ENCODE measurements around the gene DCAKD. TPM values are rescaled to one million over a fixed set of nuclear protein-coding genes. Genes with fewer than 3 reads are reported as not detected.

DCAKD gene
- total RNA-seq, 2 experiments from 2014 or later, result 11.6 to 12.2 TPM

GRCh38 chr17:45050481-45051059 is 862 bp downstream of the DCAKD start:
- Mint-ChIP-seq H3K27ac (peak overlapping the region; percentile 96), H3K4me3 (peak overlapping the region; percentile 88), H3K9me3 (no peaks in the 10 kb centered on the region), H3K4me1 (ENCODE audit: low read depth) (peaks cover 32% of the 10 kb centered on the region), H3K27me3 (no peaks in the 10 kb centered on the region), H3K36me3 (ENCODE audit: low read depth) (peaks cover 4% of the 10 kb centered on the region)
- Histone ChIP-seq H3K27me3 (ENCODE audit: control insufficient read depth in 1 of 2, insufficient read depth in 2 of 2, low read length in 2 of 2) (no peaks in the 10 kb centered on the region), H3K36me3 (ENCODE audit: insufficient read depth, low read length) (peaks cover 2% of the 10 kb centered on the region), H3K9me3 (ENCODE audit: control insufficient read depth in 1 of 2, insufficient read depth in 1 of 2, low read length in 2 of 2) (no peaks in the 10 kb centered on the region), H3K4me3 (ENCODE audit: low read length) (peak overlapping the region; percentile 82), H3K4me1 (ENCODE audit: insufficient read depth, low read length) (peaks cover 43% of the 10 kb centered on the region), H3K27ac (ENCODE audit: low read depth in 1 of 2, low read length in 2 of 2) (peak overlapping the region; percentile 83 to 96)
- DNase-seq (peak in 11 of 14 experiments; percentile 7 to 67 (median 33)), ATAC-seq (ENCODE audit: poor library complexity) (peak; percentile 16)
- TF ChIP-seq, protein P1, sequence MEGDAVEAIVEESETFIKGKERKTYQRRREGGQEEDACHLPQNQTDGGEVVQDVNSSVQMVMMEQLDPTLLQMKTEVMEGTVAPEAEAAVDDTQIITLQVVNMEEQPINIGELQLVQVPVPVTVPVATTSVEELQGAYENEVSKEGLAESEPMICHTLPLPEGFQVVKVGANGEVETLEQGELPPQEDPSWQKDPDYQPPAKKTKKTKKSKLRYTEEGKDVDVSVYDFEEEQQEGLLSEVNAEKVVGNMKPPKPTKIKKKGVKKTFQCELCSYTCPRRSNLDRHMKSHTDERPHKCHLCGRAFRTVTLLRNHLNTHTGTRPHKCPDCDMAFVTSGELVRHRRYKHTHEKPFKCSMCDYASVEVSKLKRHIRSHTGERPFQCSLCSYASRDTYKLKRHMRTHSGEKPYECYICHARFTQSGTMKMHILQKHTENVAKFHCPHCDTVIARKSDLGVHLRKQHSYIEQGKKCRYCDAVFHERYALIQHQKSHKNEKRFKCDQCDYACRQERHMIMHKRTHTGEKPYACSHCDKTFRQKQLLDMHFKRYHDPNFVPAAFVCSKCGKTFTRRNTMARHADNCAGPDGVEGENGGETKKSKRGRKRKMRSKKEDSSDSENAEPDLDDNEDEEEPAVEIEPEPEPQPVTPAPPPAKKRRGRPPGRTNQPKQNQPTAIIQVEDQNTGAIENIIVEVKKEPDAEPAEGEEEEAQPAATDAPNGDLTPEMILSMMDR (IDR thresholded peaks at IDR 0.05), result no peak
- CTCF ChIA-PET, result interaction anchor here (0.8 to 1.9 kb wide), 6 partner anchors 11 to 168 kb away, joined by 3 to 8 read pairs (median 3); partner anchors contain the start of gene NMT1
- POLR2A ChIA-PET, result interaction anchor here (0.6 to 4.5 kb wide), 14 partner anchors 7 to 1690 kb away, joined by 3 to 87 read pairs (median 3); partner anchors contain the start of genes EFTUD2, HEXIM1, HEXIM2 and NMT1
- intact Hi-C loops (cut with DNase I, micrococcal nuclease), result loop anchor here (1.0 to 5.0 kb wide), 4 partner anchors 11 to 103 kb away; partner anchors contain the start of genes HEXIM1 (in 1 of the 2), KIF18B (in 1 of the 2), NMT1 (in 1 of the 2) and PLCD3 (in 1 of the 2)

DNA sequence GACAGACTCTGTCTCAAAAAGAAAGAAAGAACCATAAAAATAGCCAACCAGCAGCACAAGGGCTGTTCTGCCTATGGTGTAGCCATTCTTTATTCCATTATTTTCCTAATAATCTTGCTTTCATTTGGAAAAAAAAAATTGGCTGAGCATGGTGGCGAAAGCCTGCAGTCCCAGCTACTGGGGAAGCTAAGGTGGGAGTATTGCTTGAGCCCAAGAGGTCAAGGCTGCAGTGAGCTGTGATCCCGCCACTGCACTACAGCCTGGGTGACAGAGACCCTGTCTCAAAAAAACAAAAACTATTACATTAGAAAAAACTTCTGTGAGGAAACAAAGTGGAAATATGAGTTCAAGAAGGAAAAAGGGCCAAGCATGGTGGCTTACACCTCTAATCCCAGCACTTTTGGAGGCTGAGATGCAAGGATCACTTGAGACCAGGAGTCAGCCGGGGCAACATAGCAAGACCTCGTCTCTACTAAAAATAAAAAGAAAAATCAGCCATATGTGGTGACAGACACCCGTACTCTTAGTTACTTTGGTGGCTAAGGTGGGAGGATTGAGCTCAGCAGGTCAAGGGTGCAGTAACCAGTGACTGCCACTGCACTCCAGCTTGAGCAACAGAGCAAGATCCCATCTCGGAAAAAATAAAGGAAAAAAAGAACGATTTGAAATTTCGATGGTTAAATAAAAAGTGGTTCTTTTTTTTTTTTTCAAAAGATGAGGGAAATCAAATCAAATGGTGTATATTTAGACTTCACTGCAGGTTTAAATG is 2.5 kb downstream of the DCAKD start:
- no peaks in the 10 kb centered on the region for H3K27me3 Mint-ChIP-seq
- DNase-seq (no peak), ATAC-seq (ENCODE audit: poor library complexity) (no peak)
- H3K27ac Mint-ChIP-seq, result peak overlapping the region; percentile 96
- Histone ChIP-seq H3K9me3 (ENCODE audit: control insufficient read depth in 1 of 2, insufficient read depth in 1 of 2, low read length in 2 of 2) (no peaks in the 10 kb centered on the region), H3K4me1 (ENCODE audit: insufficient read depth, low read length) (peaks cover 47% of the 10 kb centered on the region), H3K36me3 (ENCODE audit: insufficient read depth, low read length) (peaks cover 2% of the 10 kb centered on the region), H3K27me3 (ENCODE audit: control insufficient read depth in 1 of 2, insufficient read depth in 2 of 2, low read length in 2 of 2) (no peaks in the 10 kb centered on the region), H3K27ac (ENCODE audit: low read depth in 1 of 2, low read length in 2 of 2) (peak overlapping the region in 1 of 2 donors; percentile 52), H3K4me3 (ENCODE audit: low read length) (no peak overlapping the region)
- TF ChIP-seq, protein P1 (IDR thresholded peaks at IDR 0.05), result no peak
- H3K36me3 Mint-ChIP-seq (ENCODE audit: low read depth), result peaks cover 4% of the 10 kb centered on the region
- H3K4me1 Mint-ChIP-seq (ENCODE audit: low read depth), result peaks cover 31% of the 10 kb centered on the region
- intact Hi-C loops (cut with DNase I, micrococcal nuclease), result loop anchor here in 1 of 2 experiments (2.0 kb wide), 1 partner anchor 14 kb away; no protein-coding TSS in a partner anchor
- ChIA-PET CTCF (interaction anchor here (0.7 to 1.8 kb wide), 7 partner anchors 12 to 176 kb away, joined by 3 to 7 read pairs (median 4); partner anchors contain the start of genes ACBD4 and NMT1), POLR2A (interaction anchor here (0.6 to 4.5 kb wide), 6 partner anchors 12 to 170 kb away, joined by 3 to 87 read pairs (median 6); partner anchors contain the start of genes EFTUD2, HEXIM2 and NMT1)
- H3K4me3 Mint-ChIP-seq, result peak overlapping the region; percentile 25
- H3K9me3 Mint-ChIP-seq, result no peaks in the 10 kb centered on the region

DNA sequence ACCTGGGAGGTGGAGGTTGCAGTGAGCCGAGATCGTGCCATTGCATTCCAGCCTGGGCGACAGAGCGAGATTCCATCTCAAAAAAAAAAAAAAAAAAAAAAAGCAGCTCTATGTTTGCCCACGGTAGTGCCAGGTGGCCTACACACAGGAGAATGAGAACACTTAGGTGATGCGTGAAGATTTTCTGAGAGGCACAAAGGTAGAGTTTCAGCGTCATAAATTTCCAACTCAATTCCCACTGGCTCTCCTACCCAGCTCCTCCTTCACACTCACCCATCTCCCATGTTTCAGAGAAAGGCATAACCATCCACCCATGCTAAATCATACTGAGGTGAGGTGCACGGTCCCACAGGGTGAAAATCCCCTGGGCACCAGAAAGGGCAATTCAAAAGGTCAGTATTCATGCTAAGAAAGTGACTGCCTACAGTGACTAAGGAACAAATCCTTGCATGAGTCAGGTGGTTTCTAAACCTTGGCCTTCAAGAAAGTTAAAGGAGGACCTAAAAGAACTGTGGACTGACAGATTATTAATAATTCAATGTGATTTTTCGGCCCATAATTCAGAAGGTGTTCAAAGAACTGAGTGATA is 4.8 kb downstream of the DCAKD start:
- intact Hi-C loops (cut with DNase I, micrococcal nuclease), result no loop called here
- DNase-seq, result no peak
- ChIA-PET CTCF (no interaction called here), POLR2A (interaction anchor here (2.0 kb wide), 1 partner anchor 14 kb away, joined by 7 read pairs; the partner anchor contains the start of gene NMT1)
- Mint-ChIP-seq H3K27ac (peak overlapping the region; percentile 51), H3K4me1 (ENCODE audit: low read depth) (peaks cover 30% of the 10 kb centered on the region), H3K4me3 (no peak overlapping the region), H3K27me3 (no peaks in the 10 kb centered on the region), H3K36me3 (ENCODE audit: low read depth) (peaks cover 4% of the 10 kb centered on the region), H3K9me3 (no peaks in the 10 kb centered on the region)
- Histone ChIP-seq H3K27me3 (ENCODE audit: control insufficient read depth in 1 of 2, insufficient read depth in 2 of 2, low read length in 2 of 2) (no peaks in the 10 kb centered on the region), H3K4me3 (ENCODE audit: low read length) (no peak overlapping the region), H3K4me1 (ENCODE audit: insufficient read depth, low read length) (peaks cover 47% of the 10 kb centered on the region), H3K36me3 (ENCODE audit: insufficient read depth, low read length) (peaks cover 2% of the 10 kb centered on the region), H3K9me3 (ENCODE audit: control insufficient read depth in 1 of 2, insufficient read depth in 1 of 2, low read length in 2 of 2) (no peaks in the 10 kb centered on the region), H3K27ac (ENCODE audit: low read depth in 1 of 2, low read length in 2 of 2) (no peak overlapping the region)
- ATAC-seq (ENCODE audit: poor library complexity), result no peak
- TF ChIP-seq, protein P1 (IDR thresholded peaks at IDR 0.05), result no peak

Data from CD4-positive, alpha-beta T cell (primary cell).